ENCODE measurements around the gene TBC1D7. TPM values are rescaled to one million over a fixed set of nuclear protein-coding genes. Genes with fewer than 3 reads are reported as not detected.

Gene TBC1D7
- polyA plus RNA-seq, 4 donors: 10.7 to 23.5 (median 12.8) TPM

DNA sequence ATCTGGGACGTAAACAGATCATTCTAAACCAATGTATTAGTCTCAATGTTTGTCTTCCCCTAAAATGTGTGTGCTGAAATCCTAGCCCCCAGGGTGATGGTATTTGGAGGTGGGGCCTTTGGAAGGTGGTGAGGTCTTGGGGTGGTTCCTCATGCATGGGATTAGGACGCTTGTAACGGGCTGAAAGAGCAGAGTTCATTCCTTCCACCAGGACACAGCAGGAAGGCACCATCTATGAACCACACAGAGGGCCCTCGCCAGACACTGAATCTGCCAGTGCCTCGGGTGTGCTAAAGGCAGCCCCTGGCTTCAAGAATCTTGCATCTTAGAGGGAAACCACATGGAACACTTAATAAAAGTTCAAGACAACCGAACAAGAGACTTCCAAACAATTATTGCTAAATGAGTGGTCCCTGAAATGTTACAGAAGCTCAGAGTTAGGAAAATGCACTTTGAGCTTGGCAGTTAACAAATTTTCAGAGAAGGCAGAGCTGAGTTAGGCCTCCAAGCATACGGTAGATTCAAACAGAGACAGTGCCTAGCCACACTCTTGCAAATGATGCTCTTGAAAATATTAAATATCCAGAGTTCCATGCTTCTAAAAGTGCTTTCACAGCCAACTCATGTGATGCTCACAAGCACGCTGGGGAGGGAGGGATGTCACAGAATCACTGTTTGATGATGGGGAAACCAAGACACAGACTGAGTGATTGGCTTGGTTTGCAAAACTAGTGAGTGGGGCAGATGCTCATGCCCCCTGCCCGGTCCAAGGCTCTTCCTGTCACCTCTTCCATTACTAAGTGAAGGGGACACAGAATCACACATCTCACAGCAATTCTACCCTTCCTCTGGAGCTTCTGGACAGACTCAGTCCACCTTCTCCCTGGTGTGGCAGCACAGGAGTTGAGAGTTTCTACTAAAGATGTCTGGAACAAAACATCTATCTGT is 27.4 kb downstream of the TBC1D7 start:
- Histone ChIP-seq H3K4me1 (ENCODE audit: control insufficient read depth in 3 of 3, insufficient read depth in 2 of 3, low read depth in 1 of 3, low read length in 2 of 3) (peaks cover 0 to 6% (median 4%) of the 10 kb centered on the region in 3 donors), H3K36me3 (ENCODE audit: control insufficient read depth in 3 of 3, insufficient read depth in 2 of 3, low read depth in 1 of 3, low read length in 3 of 3) (peaks cover 7 to 66% (median 14%) of the 10 kb centered on the region in 3 donors), H3K27ac (ENCODE audit: low read depth in 1 of 3, low read length in 2 of 3) (no peak overlapping the region), H3K4me3 (ENCODE audit: low read depth in 1 of 3, low read length in 3 of 3) (no peak overlapping the region), H3K9me3 (ENCODE audit: control insufficient read depth in 2 of 2, insufficient read depth in 1 of 2, low read depth in 1 of 2, low read length in 1 of 2) (no peaks in the 10 kb centered on the region), H3K27me3 (ENCODE audit: control insufficient read depth in 3 of 3, insufficient read depth in 3 of 3, low read length in 3 of 3) (no peaks in the 10 kb centered on the region)
- FAIRE-seq (no peak), DNase-seq (no peak)
- WGBS, 3 donors: 70 to 85% (median 82%) methylated on average over 9 of the region's 9 CpGs

DNA sequence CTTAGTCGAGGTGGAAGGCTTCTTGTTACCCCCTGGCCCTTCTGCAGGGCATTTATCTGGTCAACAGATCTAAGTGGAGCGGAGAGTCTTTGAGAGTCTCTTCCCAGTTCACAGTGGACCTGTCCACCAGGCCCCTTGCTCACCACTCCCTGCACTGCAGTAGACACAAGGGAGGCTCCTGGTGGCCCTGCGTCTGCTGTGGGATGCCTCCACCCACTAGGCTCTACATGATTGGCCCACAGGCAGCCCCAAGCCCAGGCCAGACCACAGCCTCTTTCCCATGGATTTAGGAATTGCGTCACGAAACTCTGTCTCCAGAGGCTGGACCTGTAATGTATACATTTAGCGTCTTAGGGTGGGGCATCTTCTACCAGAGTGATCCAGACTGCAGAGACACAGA is 28.4 kb downstream of the TBC1D7 start:
- Histone ChIP-seq H3K4me3 (ENCODE audit: low read depth in 1 of 3, low read length in 3 of 3) (no peak overlapping the region), H3K9me3 (ENCODE audit: control insufficient read depth in 2 of 2, insufficient read depth in 1 of 2, low read depth in 1 of 2, low read length in 1 of 2) (no peaks in the 10 kb centered on the region), H3K36me3 (ENCODE audit: control insufficient read depth in 3 of 3, insufficient read depth in 2 of 3, low read depth in 1 of 3, low read length in 3 of 3) (peaks cover 9 to 71% (median 11%) of the 10 kb centered on the region in 3 donors), H3K27ac (ENCODE audit: low read depth in 1 of 3, low read length in 2 of 3) (no peak overlapping the region), H3K4me1 (ENCODE audit: control insufficient read depth in 3 of 3, insufficient read depth in 2 of 3, low read depth in 1 of 3, low read length in 2 of 3) (peaks cover 0 to 6% (median 4%) of the 10 kb centered on the region in 3 donors), H3K27me3 (ENCODE audit: control insufficient read depth in 3 of 3, insufficient read depth in 3 of 3, low read length in 3 of 3) (no peaks in the 10 kb centered on the region)
- DNase-seq (no peak), FAIRE-seq (no peak)
- 78 to 94% (median 83%) methylated on average over 6 of the region's 6 CpGs for WGBS, 3 donors

DNA sequence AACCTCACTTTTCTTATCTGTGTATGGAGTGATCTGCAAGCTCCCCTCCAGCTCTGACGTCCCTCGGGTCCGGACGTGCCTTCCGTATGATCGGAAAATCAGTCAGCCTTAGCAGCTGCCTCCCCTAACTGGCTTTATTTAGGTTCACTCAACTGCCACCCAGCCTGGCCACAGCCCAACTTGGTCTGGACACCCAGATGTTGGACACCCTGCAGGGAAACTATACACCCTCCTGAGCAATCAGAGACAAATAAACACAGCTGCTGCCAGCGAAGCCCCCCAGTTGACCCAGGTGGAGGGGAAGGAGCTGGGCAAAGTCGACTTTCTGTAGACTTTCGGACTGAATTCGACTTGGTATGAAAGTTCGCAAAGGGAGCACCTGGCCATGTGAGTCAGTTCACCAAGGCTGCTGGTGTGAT is 28.9 kb downstream of the TBC1D7 start:
- no peak overlapping the region for H3K4me3 ChIP-seq (ENCODE audit: low read depth in 1 of 3, low read length in 3 of 3)
- H3K27ac ChIP-seq (ENCODE audit: low read depth in 1 of 3, low read length in 2 of 3): no peak overlapping the region
- H3K27me3 ChIP-seq (ENCODE audit: control insufficient read depth in 3 of 3, insufficient read depth in 3 of 3, low read length in 3 of 3): no peaks in the 10 kb centered on the region
- no peak for DNase-seq
- no peaks in the 10 kb centered on the region for H3K9me3 ChIP-seq (ENCODE audit: control insufficient read depth in 2 of 2, insufficient read depth in 1 of 2, low read depth in 1 of 2, low read length in 1 of 2)
- FAIRE-seq: no peak
- 86 to 95% (median 87%) methylated on average over 11 of the region's 11 CpGs for WGBS, 3 donors
- H3K4me1 ChIP-seq (ENCODE audit: control insufficient read depth in 3 of 3, insufficient read depth in 2 of 3, low read depth in 1 of 3, low read length in 2 of 3): peaks cover 0 to 6% (median 4%) of the 10 kb centered on the region in 3 donors
- peaks cover 7 to 71% (median 15%) of the 10 kb centered on the region in 3 donors for H3K36me3 ChIP-seq (ENCODE audit: control insufficient read depth in 3 of 3, insufficient read depth in 2 of 3, low read depth in 1 of 3, low read length in 3 of 3)

DNA sequence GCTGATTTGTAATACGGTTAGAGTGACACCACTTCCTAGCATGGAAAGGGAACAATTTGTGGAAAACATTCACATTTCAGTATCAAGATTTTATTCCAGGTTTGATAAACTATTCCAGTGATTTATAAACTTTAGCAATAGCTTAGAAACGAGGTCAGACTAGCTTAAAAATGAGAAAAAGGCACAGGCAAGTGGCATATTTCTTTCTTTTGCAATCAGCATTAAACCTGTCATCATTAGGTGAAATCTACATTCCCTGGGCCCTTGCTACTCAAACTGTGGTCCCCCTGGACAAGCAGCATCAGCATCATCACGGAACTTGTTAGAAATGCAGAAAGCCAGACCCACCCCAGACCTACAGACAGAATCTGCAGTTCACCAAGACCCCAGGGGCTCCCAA is 29.9 kb downstream of the TBC1D7 start:
- no peaks in the 10 kb centered on the region for H3K9me3 ChIP-seq (ENCODE audit: control insufficient read depth in 2 of 2, insufficient read depth in 1 of 2, low read depth in 1 of 2, low read length in 1 of 2)
- 87 to 92% (median 91%) methylated on average over 3 of the region's 3 CpGs for WGBS, 3 donors
- no peak overlapping the region for H3K27ac ChIP-seq (ENCODE audit: low read depth in 1 of 3, low read length in 2 of 3)
- DNase-seq: no peak
- H3K4me1 ChIP-seq (ENCODE audit: control insufficient read depth in 3 of 3, insufficient read depth in 2 of 3, low read depth in 1 of 3, low read length in 2 of 3): peaks cover 0 to 6% (median 4%) of the 10 kb centered on the region in 3 donors
- H3K27me3 ChIP-seq (ENCODE audit: control insufficient read depth in 3 of 3, insufficient read depth in 3 of 3, low read length in 3 of 3): no peaks in the 10 kb centered on the region
- no peak overlapping the region for H3K4me3 ChIP-seq (ENCODE audit: low read depth in 1 of 3, low read length in 3 of 3)
- H3K36me3 ChIP-seq (ENCODE audit: control insufficient read depth in 3 of 3, insufficient read depth in 2 of 3, low read depth in 1 of 3, low read length in 3 of 3): peaks cover 11 to 76% (median 15%) of the 10 kb centered on the region in 3 donors
- FAIRE-seq: no peak

DNA sequence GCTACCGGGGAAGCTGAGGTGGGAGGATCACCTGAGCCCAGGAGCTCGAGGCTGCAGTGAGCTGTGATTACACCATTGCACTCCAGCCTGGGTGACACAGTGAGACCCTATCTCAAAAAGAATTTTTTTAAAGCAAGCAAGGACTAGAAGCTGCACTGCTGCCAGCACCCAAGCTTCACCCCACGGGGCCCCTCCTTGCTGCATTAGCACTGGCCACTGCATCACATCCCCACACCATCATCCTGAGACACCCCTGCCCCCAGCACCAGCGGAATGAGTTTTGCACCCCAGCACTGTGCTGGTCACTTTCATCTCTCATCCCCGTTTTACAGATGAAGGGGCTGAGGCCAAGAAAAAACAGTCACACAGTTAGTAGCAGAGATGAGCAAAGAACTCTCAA is 30.9 kb downstream of the TBC1D7 start:
- H3K36me3 ChIP-seq (ENCODE audit: control insufficient read depth in 3 of 3, insufficient read depth in 2 of 3, low read depth in 1 of 3, low read length in 3 of 3): peaks cover 11 to 76% (median 15%) of the 10 kb centered on the region in 3 donors
- no peak overlapping the region for H3K4me3 ChIP-seq (ENCODE audit: low read depth in 1 of 3, low read length in 3 of 3)
- no peaks in the 10 kb centered on the region for H3K27me3 ChIP-seq (ENCODE audit: control insufficient read depth in 3 of 3, insufficient read depth in 3 of 3, low read length in 3 of 3)
- H3K9me3 ChIP-seq (ENCODE audit: control insufficient read depth in 2 of 2, insufficient read depth in 1 of 2, low read depth in 1 of 2, low read length in 1 of 2): no peaks in the 10 kb centered on the region
- FAIRE-seq (no peak), DNase-seq (no peak)
- H3K27ac ChIP-seq (ENCODE audit: low read depth in 1 of 3, low read length in 2 of 3): no peak overlapping the region
- no peaks in the 10 kb centered on the region for H3K4me1 ChIP-seq (ENCODE audit: control insufficient read depth in 3 of 3, insufficient read depth in 2 of 3, low read depth in 1 of 3, low read length in 2 of 3)
- WGBS, 3 donors: 92 to 96% (median 95%) methylated on average over 5 of the region's 5 CpGs

DNA sequence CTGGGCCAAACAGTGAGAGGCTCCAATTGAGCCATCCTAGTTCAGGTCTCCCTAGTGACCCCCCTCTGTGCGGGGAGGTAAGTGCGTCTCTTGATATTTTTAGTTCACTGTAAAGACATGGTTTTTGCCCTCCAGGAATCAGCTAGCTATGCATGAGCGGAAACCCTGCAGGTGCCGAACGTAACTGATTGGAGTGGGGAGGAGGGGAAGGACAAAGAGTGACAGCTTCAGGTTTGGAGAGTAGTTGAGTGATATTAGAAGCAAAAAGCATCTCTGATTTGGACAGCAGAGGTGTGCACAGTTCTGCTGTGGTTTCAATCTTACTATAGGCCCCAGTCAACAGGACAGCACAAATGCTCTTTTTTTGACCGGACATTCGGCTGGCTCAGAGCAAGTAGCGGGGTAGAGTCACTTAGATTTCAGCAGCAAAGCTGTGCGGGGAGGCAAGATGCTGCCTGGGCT is 31.8 kb downstream of the TBC1D7 start:
- H3K36me3 ChIP-seq (ENCODE audit: control insufficient read depth in 3 of 3, insufficient read depth in 2 of 3, low read depth in 1 of 3, low read length in 3 of 3): peaks cover 7 to 77% (median 15%) of the 10 kb centered on the region in 3 donors
- no peak for DNase-seq
- H3K27ac ChIP-seq (ENCODE audit: low read depth in 1 of 3, low read length in 2 of 3): no peak overlapping the region
- H3K27me3 ChIP-seq (ENCODE audit: control insufficient read depth in 3 of 3, insufficient read depth in 3 of 3, low read length in 3 of 3): no peaks in the 10 kb centered on the region
- FAIRE-seq: no peak
- WGBS, 3 donors: 92 to 95% (median 92%) methylated on average over 9 of the region's 9 CpGs
- no peaks in the 10 kb centered on the region for H3K9me3 ChIP-seq (ENCODE audit: control insufficient read depth in 2 of 2, insufficient read depth in 1 of 2, low read depth in 1 of 2, low read length in 1 of 2)
- no peak overlapping the region for H3K4me3 ChIP-seq (ENCODE audit: low read depth in 1 of 3, low read length in 3 of 3)
- no peaks in the 10 kb centered on the region for H3K4me1 ChIP-seq (ENCODE audit: control insufficient read depth in 3 of 3, insufficient read depth in 2 of 3, low read depth in 1 of 3, low read length in 2 of 3)

DNA sequence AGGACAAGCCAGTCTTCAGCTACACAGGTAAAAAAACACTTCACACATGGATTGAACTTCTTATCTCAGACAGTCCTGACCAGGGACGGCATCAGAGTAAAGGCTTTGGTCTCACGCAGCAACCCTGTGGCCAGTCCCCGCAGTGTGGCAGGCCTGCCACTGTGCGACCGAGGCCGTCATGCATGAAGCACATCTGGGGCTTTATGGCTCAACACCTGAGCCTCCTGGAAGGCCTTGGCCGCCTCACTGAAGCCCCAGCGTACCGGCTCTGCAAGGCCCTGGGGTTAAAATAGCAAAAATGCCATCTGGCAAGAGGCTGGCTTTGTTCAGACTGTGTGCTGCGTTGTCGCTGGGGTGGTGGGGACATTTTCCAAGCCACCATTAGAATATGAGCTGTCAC is 32.8 kb downstream of the TBC1D7 start:
- Histone ChIP-seq H3K27me3 (ENCODE audit: control insufficient read depth in 3 of 3, insufficient read depth in 3 of 3, low read length in 3 of 3) (no peaks in the 10 kb centered on the region), H3K27ac (ENCODE audit: low read depth in 1 of 3, low read length in 2 of 3) (no peak overlapping the region), H3K4me3 (ENCODE audit: low read depth in 1 of 3, low read length in 3 of 3) (no peak overlapping the region), H3K9me3 (ENCODE audit: control insufficient read depth in 2 of 2, insufficient read depth in 1 of 2, low read depth in 1 of 2, low read length in 1 of 2) (no peaks in the 10 kb centered on the region), H3K4me1 (ENCODE audit: control insufficient read depth in 3 of 3, insufficient read depth in 2 of 3, low read depth in 1 of 3, low read length in 2 of 3) (no peaks in the 10 kb centered on the region), H3K36me3 (ENCODE audit: control insufficient read depth in 3 of 3, insufficient read depth in 2 of 3, low read depth in 1 of 3, low read length in 3 of 3) (peaks cover 7 to 75% (median 15%) of the 10 kb centered on the region in 3 donors)
- 91 to 95% (median 93%) methylated on average over 11 of the region's 11 CpGs for WGBS, 3 donors
- FAIRE-seq: no peak
- no peak for DNase-seq

DNA sequence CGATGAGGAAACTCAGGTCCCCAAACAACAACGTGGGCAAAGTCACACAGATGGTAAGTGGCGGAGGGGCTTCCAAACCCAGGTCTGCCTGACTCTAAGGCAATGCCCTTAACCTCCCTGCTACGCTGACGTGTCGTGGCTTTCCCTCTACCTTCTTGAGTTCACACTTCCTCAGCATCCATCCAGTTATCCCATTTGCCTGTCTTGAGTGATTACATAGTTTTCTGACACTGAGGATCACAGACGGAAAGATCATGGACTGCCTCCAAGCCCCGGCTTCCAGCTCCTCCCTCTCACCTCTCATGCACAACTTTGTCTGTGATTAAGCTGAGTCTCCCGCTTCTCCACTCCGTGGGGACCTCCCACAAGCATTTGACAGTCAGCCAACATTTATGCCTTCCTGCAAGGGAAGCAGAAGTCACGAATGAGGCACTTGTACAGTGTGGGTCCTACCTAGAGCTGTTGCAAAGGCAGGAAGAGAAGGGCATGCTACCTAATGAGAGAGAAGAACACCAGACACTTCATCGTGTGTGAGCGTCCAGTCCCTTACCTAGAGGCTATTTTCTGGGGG is 33.8 kb downstream of the TBC1D7 start:
- WGBS, 3 donors: 78 to 88% (median 83%) methylated on average over 13 of the region's 13 CpGs
- Histone ChIP-seq H3K9me3 (ENCODE audit: control insufficient read depth in 2 of 2, insufficient read depth in 1 of 2, low read depth in 1 of 2, low read length in 1 of 2) (no peaks in the 10 kb centered on the region), H3K27me3 (ENCODE audit: control insufficient read depth in 3 of 3, insufficient read depth in 3 of 3, low read length in 3 of 3) (no peaks in the 10 kb centered on the region), H3K4me3 (ENCODE audit: low read depth in 1 of 3, low read length in 3 of 3) (no peak overlapping the region), H3K36me3 (ENCODE audit: control insufficient read depth in 3 of 3, insufficient read depth in 2 of 3, low read depth in 1 of 3, low read length in 3 of 3) (peaks cover 7 to 67% (median 11%) of the 10 kb centered on the region in 3 donors), H3K27ac (ENCODE audit: low read depth in 1 of 3, low read length in 2 of 3) (no peak overlapping the region), H3K4me1 (ENCODE audit: control insufficient read depth in 3 of 3, insufficient read depth in 2 of 3, low read depth in 1 of 3, low read length in 2 of 3) (peaks cover 0 to under 1% (median 0%) of the 10 kb centered on the region in 3 donors)
- FAIRE-seq: no peak
- no peak for DNase-seq
